ENCODE results near the gene TPP2. TPM values are rescaled to one million over a fixed set of nuclear protein-coding genes. Genes with fewer than 3 reads are reported as not detected.

Gene TPP2
- polyA plus RNA-seq, 1 donor (not counting 4 experiments of a cell fraction or from before 2014, with no cell fraction given), result 41.2 TPM

DNA sequence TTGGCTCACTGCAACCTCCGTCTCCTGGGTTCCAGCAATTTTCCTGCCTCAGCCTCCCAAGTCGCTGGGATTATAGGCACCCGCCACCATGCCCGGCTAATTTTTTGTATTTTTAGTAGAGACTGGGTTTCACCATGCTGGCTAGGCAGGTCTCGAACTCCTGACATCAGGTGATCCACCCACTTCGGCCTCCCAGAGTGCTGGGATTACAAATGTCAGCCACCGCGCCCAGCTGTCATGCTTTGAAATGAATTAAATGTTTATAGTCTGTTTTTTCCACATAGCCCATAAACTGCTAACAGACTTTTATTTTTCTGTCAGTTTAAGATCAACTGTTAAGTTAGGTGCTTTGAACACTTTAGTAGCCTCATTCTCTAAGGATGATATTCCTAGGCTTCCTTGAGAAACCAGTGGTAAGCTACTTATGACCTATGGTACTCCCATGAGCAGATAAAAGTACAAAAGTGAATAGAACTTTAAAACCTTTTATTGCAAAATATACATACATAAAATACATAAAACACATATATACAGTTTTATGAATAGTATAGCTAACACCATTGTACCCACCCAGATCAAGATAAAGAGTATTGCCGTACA lies 13.6 kb downstream of the TPP2 start:
- no peak overlapping the region for H3K9ac ChIP-seq (ENCODE audit: control insufficient read depth, extremely low read depth, insufficient read depth, low read length)
- H3K27me3 ChIP-seq (ENCODE audit: control insufficient read depth, extremely low read depth, insufficient read depth, low read length), result no peaks in the 10 kb centered on the region
- no peaks in the 10 kb centered on the region for H3K9me3 ChIP-seq (ENCODE audit: control insufficient read depth, low read depth, low read length)
- H3K27ac ChIP-seq (ENCODE audit: control insufficient read depth, insufficient read depth, low read length), result no peak overlapping the region
- H3K4me2 ChIP-seq (ENCODE audit: control insufficient read depth, extremely low read depth, insufficient read depth, low read depth, low read length), result no peak overlapping the region
- H3K4me3 ChIP-seq (ENCODE audit: control insufficient read depth in 2 of 3, extremely low read depth in 1 of 3, insufficient read depth in 2 of 3, low read depth in 1 of 3, low read length in 3 of 3), result no peak overlapping the region
- peaks cover 46% of the 10 kb centered on the region for H3K79me2 ChIP-seq (ENCODE audit: control insufficient read depth, insufficient read depth, low read length)
- peaks cover 5 to 10% of the 10 kb centered on the region in 2 experiments for H3K36me3 ChIP-seq (ENCODE audit: control insufficient read depth in 2 of 2, extremely low read depth in 1 of 2, insufficient read depth in 2 of 2, low read length in 2 of 2)
- dilution Hi-C loops (cut with MboI; ENCODE audit: extremely low pct_ligation_motif_present, low sequenced_read_pairs), result no loop called here
- TF ChIP-seq EZH2 (IDR thresholded peaks at IDR 0.05; ENCODE audit: low read length), result no peak
- TF ChIP-seq, protein P1, sequence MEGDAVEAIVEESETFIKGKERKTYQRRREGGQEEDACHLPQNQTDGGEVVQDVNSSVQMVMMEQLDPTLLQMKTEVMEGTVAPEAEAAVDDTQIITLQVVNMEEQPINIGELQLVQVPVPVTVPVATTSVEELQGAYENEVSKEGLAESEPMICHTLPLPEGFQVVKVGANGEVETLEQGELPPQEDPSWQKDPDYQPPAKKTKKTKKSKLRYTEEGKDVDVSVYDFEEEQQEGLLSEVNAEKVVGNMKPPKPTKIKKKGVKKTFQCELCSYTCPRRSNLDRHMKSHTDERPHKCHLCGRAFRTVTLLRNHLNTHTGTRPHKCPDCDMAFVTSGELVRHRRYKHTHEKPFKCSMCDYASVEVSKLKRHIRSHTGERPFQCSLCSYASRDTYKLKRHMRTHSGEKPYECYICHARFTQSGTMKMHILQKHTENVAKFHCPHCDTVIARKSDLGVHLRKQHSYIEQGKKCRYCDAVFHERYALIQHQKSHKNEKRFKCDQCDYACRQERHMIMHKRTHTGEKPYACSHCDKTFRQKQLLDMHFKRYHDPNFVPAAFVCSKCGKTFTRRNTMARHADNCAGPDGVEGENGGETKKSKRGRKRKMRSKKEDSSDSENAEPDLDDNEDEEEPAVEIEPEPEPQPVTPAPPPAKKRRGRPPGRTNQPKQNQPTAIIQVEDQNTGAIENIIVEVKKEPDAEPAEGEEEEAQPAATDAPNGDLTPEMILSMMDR (optimal IDR thresholded peaks at IDR 0.05 in 1 of 3, IDR thresholded peaks at IDR 0.05 in 1 of 3, conservative IDR thresholded peaks at IDR 0.05 in 1 of 3; ENCODE audit: extremely low read depth in 1 of 3, insufficient read depth in 2 of 3, low read length in 3 of 3), result no peak
- H3K9me1 ChIP-seq (ENCODE audit: control insufficient read depth, extremely low read depth, insufficient read depth, low read length), result no peaks in the 10 kb centered on the region
- H4K20me1 ChIP-seq (ENCODE audit: control insufficient read depth, extremely low read depth, insufficient read depth, low read length), result no peaks in the 10 kb centered on the region
- no peak for DNase-seq (ENCODE audit: low read depth, low spot score)
- H3K4me1 ChIP-seq (ENCODE audit: control insufficient read depth, extremely low read depth, insufficient read depth, low read length), result peaks cover 6% of the 10 kb centered on the region
- no peak for FAIRE-seq
- H2AFZ ChIP-seq (ENCODE audit: control insufficient read depth, low read length), result no peak overlapping the region

DNA sequence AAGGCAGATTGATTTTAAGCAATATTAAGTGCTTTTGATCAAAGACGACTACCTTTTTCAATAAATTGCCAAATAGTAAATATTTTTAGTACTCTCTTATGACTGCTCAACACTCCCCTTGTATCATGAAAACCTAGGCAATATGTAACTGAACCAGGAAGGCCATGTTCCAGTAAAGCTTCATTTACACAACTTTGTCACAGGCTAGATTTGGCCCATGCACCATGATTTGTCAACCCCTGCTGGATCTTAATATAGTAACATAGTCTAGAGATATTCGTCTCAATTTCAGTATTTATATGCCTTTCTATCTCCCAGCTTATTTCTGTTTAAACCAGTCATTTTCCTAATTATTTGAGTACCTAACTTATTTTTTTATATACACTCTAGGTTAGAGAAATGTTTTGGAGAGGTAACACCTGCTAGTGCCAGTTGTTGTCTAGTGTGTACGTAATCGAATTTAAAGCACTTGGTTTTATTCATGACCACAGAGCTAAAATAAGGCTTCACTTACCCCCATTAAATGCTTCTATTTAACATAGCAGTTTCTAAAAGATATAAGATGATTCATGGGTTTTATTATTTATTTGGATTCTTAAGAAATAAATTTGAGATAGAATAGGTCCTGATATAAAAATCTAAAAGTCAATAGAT lies 21.0 kb downstream of the TPP2 start:
- no peak for DNase-seq (ENCODE audit: low read depth, low spot score)
- H3K27ac ChIP-seq (ENCODE audit: control insufficient read depth, insufficient read depth, low read length), result no peak overlapping the region
- no peak overlapping the region for H3K4me2 ChIP-seq (ENCODE audit: control insufficient read depth, extremely low read depth, insufficient read depth, low read depth, low read length)
- H3K79me2 ChIP-seq (ENCODE audit: control insufficient read depth, insufficient read depth, low read length), result peaks cover 7% of the 10 kb centered on the region
- TF ChIP-seq EZH2 (IDR thresholded peaks at IDR 0.05; ENCODE audit: low read length), result no peak
- TF ChIP-seq, protein P1 (optimal IDR thresholded peaks at IDR 0.05 in 1 of 3, IDR thresholded peaks at IDR 0.05 in 1 of 3, conservative IDR thresholded peaks at IDR 0.05 in 1 of 3; ENCODE audit: extremely low read depth in 1 of 3, insufficient read depth in 2 of 3, low read length in 3 of 3), result no peak
- H3K4me1 ChIP-seq (ENCODE audit: control insufficient read depth, extremely low read depth, insufficient read depth, low read length), result no peaks in the 10 kb centered on the region
- H3K9ac ChIP-seq (ENCODE audit: control insufficient read depth, extremely low read depth, insufficient read depth, low read length), result no peak overlapping the region
- H3K27me3 ChIP-seq (ENCODE audit: control insufficient read depth, extremely low read depth, insufficient read depth, low read length), result no peaks in the 10 kb centered on the region
- no peak for FAIRE-seq
- H3K4me3 ChIP-seq (ENCODE audit: control insufficient read depth in 2 of 3, extremely low read depth in 1 of 3, insufficient read depth in 2 of 3, low read depth in 1 of 3, low read length in 3 of 3), result no peak overlapping the region
- dilution Hi-C loops (cut with MboI; ENCODE audit: extremely low pct_ligation_motif_present, low sequenced_read_pairs), result no loop called here
- no peak overlapping the region for H2AFZ ChIP-seq (ENCODE audit: control insufficient read depth, low read length)
- no peaks in the 10 kb centered on the region for H3K9me1 ChIP-seq (ENCODE audit: control insufficient read depth, extremely low read depth, insufficient read depth, low read length)
- no peaks in the 10 kb centered on the region for H3K9me3 ChIP-seq (ENCODE audit: control insufficient read depth, low read depth, low read length)
- H4K20me1 ChIP-seq (ENCODE audit: control insufficient read depth, extremely low read depth, insufficient read depth, low read length), result no peaks in the 10 kb centered on the region
- H3K36me3 ChIP-seq (ENCODE audit: control insufficient read depth in 2 of 2, extremely low read depth in 1 of 2, insufficient read depth in 2 of 2, low read length in 2 of 2), result peaks cover 5 to 29% of the 10 kb centered on the region in 2 experiments
